22Rv1 (cell line): ENCODE results near the gene SBK2.

ENCODE experiments used
- CTCF ChIP-seq: fragments of 450-650 bp; IDR thresholded peaks from 2 replicates; pipeline ENCODE4 v1.5.1; 2017; ENCODE audit warnings: mild to moderate bottlenecking
- ZFX ChIP-seq: fragments of 450-650 bp; IDR thresholded peaks from 2 replicates; pipeline ENCODE4 v1.6.1; 2017; ENCODE audit warnings: antibody characterized with exemption, borderline replicate concordance

- no peak for TF ChIP-seq CTCF
- TF ChIP-seq ZFX = no peak
These were observed 52.1 kb downstream of the SBK2 start, which contains the start of gene NAT14 for GRCh38 chr19:55484593-55485438.
